ENCODE measurements around the gene HMBS.

- TF ChIP-seq CTCF (tag by site-specific recombination; IDR thresholded peaks at IDR 0.05) = no peak
- TF ChIP-seq ZNF148 (tag by site-specific recombination; IDR thresholded peaks at IDR 0.05; ENCODE audit: borderline replicate concordance) = no peak
- TF ChIP-seq YY1 (tag by site-specific recombination; IDR thresholded peaks at IDR 0.05) = no peak
Measured at GRCh38 chr11:119077839-119078238, 6.8 kb upstream of the HMBS start.

All from HEK293 (cell line).